SK-N-SH treated with all-trans-retinoic acid at 6 μM for 48 hours (cell line): ENCODE data around the gene NCAM1.

Experiments used
- ATAC-seq: fragments of 200-7000 bp; cut with Tn5 transposase; 3 replicates; pipeline ENCODE4 v1.9.1; 2020; ENCODE audit warnings: mild to moderate bottlenecking, moderate library complexity
- ARNTL ChIP-seq: fragments of 450-650 bp; formaldehyde crosslinking; IDR thresholded peaks from 2 replicates; pipeline ENCODE4 v1.5.0; 2020; ENCODE audit warnings: low read depth, mild to moderate bottlenecking, moderate library complexity, borderline replicate concordance
- BACH2 ChIP-seq: fragments of 250-450 bp; sonication (Bioruptor Pico); IDR thresholded peaks from 2 replicates; pipeline ENCODE4 v1.9.0; 2021; ENCODE audit warnings: mild to moderate bottlenecking, borderline replicate concordance
- CREB5 ChIP-seq: fragments of 250-450 bp; sonication (Bioruptor Pico); IDR thresholded peaks from 2 replicates; pipeline ENCODE4 v1.5.1; 2020; ENCODE audit warnings: low read depth, mild to moderate bottlenecking, moderate library complexity
- CSDC2 ChIP-seq: fragments of 250-450 bp; sonication (Bioruptor Pico); IDR thresholded peaks from 2 replicates; pipeline ENCODE4 v1.5.0; 2020; ENCODE audit warnings: mild to moderate bottlenecking, moderate library complexity
- CSRNP3 ChIP-seq: fragments of 250-450 bp; sonication (Bioruptor Pico); IDR thresholded peaks from 2 replicates; pipeline ENCODE4 v1.5.1; 2021; ENCODE audit warnings: mild to moderate bottlenecking, moderate library complexity
- ESRRG ChIP-seq: fragments of 250-450 bp; sonication (Bioruptor Pico); IDR thresholded peaks from 2 replicates; pipeline ENCODE4 v1.6.1; 2021; ENCODE audit warnings: mild to moderate bottlenecking
- GLIS3 ChIP-seq: fragments of 250-450 bp; sonication (Bioruptor Pico); IDR thresholded peaks from 2 replicates; pipeline ENCODE4 v1.5.0; 2020; ENCODE audit warnings: mild to moderate bottlenecking, moderate library complexity
- ISL1 ChIP-seq: fragments of 250-450 bp; sonication (Bioruptor Pico); IDR thresholded peaks from 2 replicates; pipeline ENCODE4 v2.1.2; 2022; ENCODE audit warnings: mild to moderate bottlenecking, moderate library complexity
- OSR1 ChIP-seq: fragments of 250-450 bp; sonication (Bioruptor Pico); IDR thresholded peaks from 2 replicates; pipeline ENCODE4 v1.8.0; 2022; ENCODE audit warnings: moderate library complexity, mild to moderate bottlenecking, inconsistent platforms
- POU6F1 ChIP-seq: fragments of 250-450 bp; sonication (Bioruptor Pico); IDR thresholded peaks from 2 replicates; pipeline ENCODE4 v1.8.0; 2021; ENCODE audit warnings: low read depth, mild to moderate bottlenecking, moderate library complexity, borderline replicate concordance
- RARB ChIP-seq: fragments of 250-450 bp; sonication (Bioruptor Pico); IDR thresholded peaks from 2 replicates; pipeline ENCODE4 v1.8.0; 2021; ENCODE audit warnings: mild to moderate bottlenecking, moderate library complexity
- SNAI2 ChIP-seq: fragments of 250-450 bp; sonication (Bioruptor Pico); IDR thresholded peaks from 2 replicates; pipeline ENCODE4 v1.5.0; 2020; ENCODE audit warnings: mild to moderate bottlenecking, moderate library complexity
- TCF4 ChIP-seq: fragments of 250-450 bp; sonication (Bioruptor Pico); IDR thresholded peaks from 2 replicates; pipeline ENCODE4 v1.8.0; 2021; ENCODE audit warnings: mild to moderate bottlenecking, moderate library complexity, borderline replicate concordance
- TOX ChIP-seq: fragments of 250-450 bp; sonication (Bioruptor Pico); IDR thresholded peaks from 2 replicates; pipeline ENCODE4 v1.8.0; 2021; ENCODE audit warnings: mild to moderate bottlenecking, moderate library complexity, borderline replicate concordance
- ZC3H10 ChIP-seq: fragments of 250-450 bp; sonication (Bioruptor Pico); IDR thresholded peaks from 2 replicates; pipeline ENCODE4 v1.5.1; 2021; ENCODE audit warnings: mild to moderate bottlenecking, moderate library complexity
- ZFP3 ChIP-seq: fragments of 250-450 bp; sonication (Bioruptor Pico); IDR thresholded peaks from 2 replicates; pipeline ENCODE4 v1.5.0; 2020; ENCODE audit warnings: mild to moderate bottlenecking, moderate library complexity
- ZNF565 ChIP-seq: fragments of 450-650 bp; formaldehyde crosslinking; conservative IDR thresholded peaks from 2 replicates; pipeline ENCODE4 v1.5.0; 2020; ENCODE audit warnings: low read depth, mild to moderate bottlenecking, moderate library complexity
- ZNF70 ChIP-seq: fragments of 450-650 bp; formaldehyde crosslinking; IDR thresholded peaks from 2 replicates; pipeline ENCODE4 v1.5.0; 2020; ENCODE audit warnings: mild to moderate bottlenecking, moderate library complexity
- ZNF8 ChIP-seq: fragments of 450-650 bp; formaldehyde crosslinking; IDR thresholded peaks from 2 replicates; pipeline ENCODE4 v1.5.0; 2020; ENCODE audit warnings: mild to moderate bottlenecking, moderate library complexity
- TF ChIP-seq, protein P1 (sequence below): fragments of 250-450 bp; sonication (Bioruptor Pico); IDR thresholded peaks from 2 replicates; pipeline ENCODE4 v1.8.0; 2020; ENCODE audit warnings: mild to moderate bottlenecking, moderate library complexity, borderline replicate concordance

NCAM1 gene

GRCh38 chr11:113274713-113275582 is 313.7 kb downstream of the NCAM1 start (continued):
- TF ChIP-seq, protein P1, sequence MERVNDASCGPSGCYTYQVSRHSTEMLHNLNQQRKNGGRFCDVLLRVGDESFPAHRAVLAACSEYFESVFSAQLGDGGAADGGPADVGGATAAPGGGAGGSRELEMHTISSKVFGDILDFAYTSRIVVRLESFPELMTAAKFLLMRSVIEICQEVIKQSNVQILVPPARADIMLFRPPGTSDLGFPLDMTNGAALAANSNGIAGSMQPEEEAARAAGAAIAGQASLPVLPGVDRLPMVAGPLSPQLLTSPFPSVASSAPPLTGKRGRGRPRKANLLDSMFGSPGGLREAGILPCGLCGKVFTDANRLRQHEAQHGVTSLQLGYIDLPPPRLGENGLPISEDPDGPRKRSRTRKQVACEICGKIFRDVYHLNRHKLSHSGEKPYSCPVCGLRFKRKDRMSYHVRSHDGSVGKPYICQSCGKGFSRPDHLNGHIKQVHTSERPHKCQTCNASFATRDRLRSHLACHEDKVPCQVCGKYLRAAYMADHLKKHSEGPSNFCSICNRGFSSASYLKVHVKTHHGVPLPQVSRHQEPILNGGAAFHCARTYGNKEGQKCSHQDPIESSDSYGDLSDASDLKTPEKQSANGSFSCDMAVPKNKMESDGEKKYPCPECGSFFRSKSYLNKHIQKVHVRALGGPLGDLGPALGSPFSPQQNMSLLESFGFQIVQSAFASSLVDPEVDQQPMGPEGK (CRISPR knock-in tag), result no peak
- no peak for TF ChIP-seq OSR1 (CRISPR knock-in tag)
- TF ChIP-seq BACH2 (CRISPR knock-in tag), result no peak

GRCh38 chr11:113275602-113276001 is 314.4 kb downstream of the NCAM1 start:
- TF ChIP-seq BACH2 (CRISPR knock-in tag) (no peak), ARNTL (no peak), ESRRG (no peak), TCF4 (CRISPR knock-in tag) (no peak), ISL1 (CRISPR knock-in tag) (no peak), CSRNP3 (CRISPR knock-in tag) (no peak), CSDC2 (CRISPR knock-in tag) (no peak)
- no peak for ATAC-seq

GRCh38 chr11:113276466-113276865 is 315.2 kb downstream of the NCAM1 start:
- no peak for ATAC-seq
- TF ChIP-seq POU6F1 (no peak), SNAI2 (CRISPR knock-in tag) (no peak), GLIS3 (CRISPR knock-in tag) (no peak), TOX (CRISPR knock-in tag) (no peak), CSDC2 (CRISPR knock-in tag) (no peak), CREB5 (CRISPR knock-in tag) (no peak), TCF4 (CRISPR knock-in tag) (no peak), ISL1 (CRISPR knock-in tag) (no peak), OSR1 (CRISPR knock-in tag) (no peak)

DNA sequence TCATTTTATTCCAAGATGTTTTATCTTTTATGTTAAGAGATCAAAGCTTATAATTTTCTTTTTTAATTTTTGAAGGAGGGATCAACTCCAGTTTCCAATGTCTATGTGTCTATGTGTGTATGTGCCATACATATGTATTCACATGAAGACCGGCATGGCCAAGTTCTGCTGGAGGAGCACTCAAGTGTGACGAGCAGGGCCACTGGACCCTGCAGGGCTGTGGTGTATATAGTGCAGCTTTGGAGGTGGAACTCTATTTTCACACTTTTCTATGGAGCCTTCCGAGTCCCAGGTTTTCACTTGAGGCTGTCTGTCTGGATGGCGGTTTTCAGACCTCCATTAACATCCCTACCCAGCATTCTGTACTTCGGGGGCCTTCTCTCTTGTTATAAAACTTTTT is 316.7 kb downstream of the NCAM1 start:
- TF ChIP-seq, protein P1 (CRISPR knock-in tag), result no peak
- no peak for TF ChIP-seq OSR1 (CRISPR knock-in tag)
- no peak for TF ChIP-seq ZFP3 (CRISPR knock-in tag)
- no peak for TF ChIP-seq RARB
- TF ChIP-seq GLIS3 (CRISPR knock-in tag), result no peak
- no peak for ATAC-seq

DNA sequence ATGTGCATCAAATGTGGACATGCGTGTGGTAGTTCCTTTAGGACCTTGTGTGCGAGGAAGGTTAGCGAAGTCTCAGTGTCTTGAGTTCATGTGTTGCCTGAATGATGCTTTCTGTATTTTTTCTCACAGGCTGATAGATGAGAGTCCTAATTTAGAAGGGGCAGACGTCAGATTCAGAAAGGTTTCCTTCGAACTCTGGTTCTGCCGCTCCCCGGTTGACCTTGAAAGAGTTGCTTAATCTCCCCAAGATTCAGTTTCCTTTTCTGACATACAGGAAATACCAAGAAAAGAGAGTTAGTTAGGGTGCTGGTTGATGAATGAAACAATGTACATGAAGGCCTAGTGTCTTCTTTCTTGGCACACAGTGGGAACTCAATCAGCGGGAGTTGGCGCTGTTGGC is 317.3 kb downstream of the NCAM1 start:
- no peak for ATAC-seq
- TF ChIP-seq OSR1 (CRISPR knock-in tag) (no peak), ZNF565 (CRISPR knock-in tag) (no peak), ZFP3 (CRISPR knock-in tag) (no peak), ESRRG (no peak), ARNTL (no peak), TCF4 (CRISPR knock-in tag) (no peak), CSDC2 (CRISPR knock-in tag) (no peak), ZNF8 (CRISPR knock-in tag) (no peak), POU6F1 (no peak), GLIS3 (CRISPR knock-in tag) (no peak), ZNF70 (CRISPR knock-in tag) (no peak), RARB (no peak), ISL1 (CRISPR knock-in tag) (no peak), ZC3H10 (CRISPR knock-in tag) (no peak), SNAI2 (CRISPR knock-in tag) (no peak)
- TF ChIP-seq, protein P1 (CRISPR knock-in tag), result no peak
